HG03066 (cell line): ENCODE results near the gene SFPQ.
"Not testable (repeated sequence)": the region's sequence is repeated elsewhere in the genome, so short reads cannot be mapped to it uniquely, and the experiment has no call there.

Experiments used
- ATAC-seq: cut with Tn5 transposase; IDR thresholded peaks from one replicate; pipeline ENCODE4 v1.9.1; 2021; ENCODE audit warnings: low read depth; ENCODE audit not compliant: unreplicated experiment

Gene SFPQ

GRCh38 chr1:35192853-35193664, at the start of gene SFPQ:
Gene SFPQ, minus strand, starts transcription at chr1:35193145. Its CDS starts 96 bp downstream, at chr1:35193049.
- ATAC-seq: peak; percentile 93

GRCh38 chr1:35236772-35237171, 43.8 kb upstream of the SFPQ start:
- not testable (repeated sequence) for ATAC-seq

- ATAC-seq: no peak
Measured at GRCh38 chr1:35231287-35231686, 38.3 kb upstream of the SFPQ start.

- no peak for ATAC-seq
Measured at GRCh38 chr1:35229587-35230360, 36.8 kb upstream of the SFPQ start.

GRCh38 chr1:35226546-35226945, 33.6 kb upstream of the SFPQ start:
- ATAC-seq: no peak

- no peak for ATAC-seq
Measured at GRCh38 chr1:35223084-35223630, 30.2 kb upstream of the SFPQ start.

GRCh38 chr1:35222322-35223083, 29.6 kb upstream of the SFPQ start:
- ATAC-seq: no peak

- ATAC-seq: no peak
Measured at GRCh38 chr1:35220976-35221375, 28.0 kb upstream of the SFPQ start.

- no peak for ATAC-seq
Measured at GRCh38 chr1:35215346-35215745, 22.4 kb upstream of the SFPQ start.

GRCh38 chr1:35211120-35211414, 18.1 kb upstream of the SFPQ start:
- no peak for ATAC-seq

GRCh38 chr1:35210321-35211119, 17.6 kb upstream of the SFPQ start:
- no peak for ATAC-seq

- no peak for ATAC-seq
Measured at GRCh38 chr1:35203295-35203694, 10.3 kb upstream of the SFPQ start.

- ATAC-seq: no peak
Measured at GRCh38 chr1:35202048-35202719, 9.2 kb upstream of the SFPQ start.

GRCh38 chr1:35201631-35202030, 8.7 kb upstream of the SFPQ start:
- no peak for ATAC-seq

- no peak for ATAC-seq
Measured at GRCh38 chr1:35192056-35192852, 691 bp downstream of the SFPQ start.

- ATAC-seq: no peak
Measured at GRCh38 chr1:35191429-35192055, 1.4 kb downstream of the SFPQ start.

GRCh38 chr1:35190784-35191183, 2.2 kb downstream of the SFPQ start:
- no peak for ATAC-seq

- ATAC-seq: no peak
Measured at GRCh38 chr1:35188578-35189392, 4.2 kb downstream of the SFPQ start.
